AG04449 (cell line): ENCODE measurements around the gene SSTR3.

Experiments used
- CTCF ChIA-PET: fragments of 350-600 bp; formaldehyde crosslinking; extraction: SDS; loops from one replicate; lab custom pipeline; 2021; ENCODE audit warnings: antibody characterized with exemption; lab: Yijun Ruan, JAX
- POLR2A ChIA-PET: fragments of 400-600, 350-600 bp; formaldehyde crosslinking; extraction: SDS; loops from one replicate; lab custom pipeline; 2020; ENCODE audit warnings: antibody characterized with exemption, inconsistent platforms; lab: Yijun Ruan, JAX
- DNase-seq: peaks from one replicate; pipeline ENCODE4 v3.0.0-alpha.2; 2010; ENCODE audit warnings: low read depth, low spot score
- H3K4me3 ChIP-seq: 2 replicates; pipeline ENCODE4 v1.5.1; 2011; ENCODE audit warnings: low read depth, mild to moderate bottlenecking, control low read depth, low read length
- CTCF ChIP-seq: IDR thresholded peaks from one replicate; pipeline ENCODE4 v1.5.1; 2011; ENCODE audit warnings: mild to moderate bottlenecking, moderate library complexity, low read length, control low read depth, inconsistent platforms; ENCODE audit not compliant: insufficient read depth; ENCODE audit errors: missing control alignments

Gene SSTR3

GRCh38 chr22:37178350-37179125 is 33.7 kb downstream of the SSTR3 start:
- TF ChIP-seq CTCF: no peak
- ChIA-PET CTCF (interaction anchor here (1.0 to 11.4 kb wide), 6 partner anchors 8 to 20 kb away, joined by 3 to 144 read pairs (median 8); no protein-coding TSS in a partner anchor), POLR2A (no interaction called here)
- H3K4me3 ChIP-seq: no peak overlapping the region
- no peak for DNase-seq

- DNase-seq: no peak
- TF ChIP-seq CTCF: no peak
These were observed 34.5 kb downstream of the SSTR3 start for GRCh38 chr22:37177755-37178154.

GRCh38 chr22:37177221-37177620 is 35.1 kb downstream of the SSTR3 start:
- POLR2A ChIA-PET: no interaction called here
- no peak for TF ChIP-seq CTCF
- CTCF ChIA-PET: interaction anchor here (0.7 to 11.4 kb wide), 7 partner anchors 10 to 26 kb away, joined by 3 to 144 read pairs (median 5); no protein-coding TSS in a partner anchor
- no peak overlapping the region for H3K4me3 ChIP-seq
- DNase-seq: no peak

More at GRCh38 chr22:37177755-37178154, 34.5 kb downstream of the SSTR3 start:
- H3K4me3 ChIP-seq: no peak overlapping the region
- CTCF ChIA-PET: interaction anchor here (1.0 to 11.4 kb wide), 8 partner anchors 9 to 26 kb away, joined by 3 to 144 read pairs (median 6); no protein-coding TSS in a partner anchor
- POLR2A ChIA-PET: no interaction called here

GRCh38 chr22:37176464-37177061 is 35.7 kb downstream of the SSTR3 start:
- no peak for DNase-seq
- peak; percentile 14 for TF ChIP-seq CTCF
- H3K4me3 ChIP-seq: no peak overlapping the region; the same call in none of the 2 replicates
- ChIA-PET POLR2A (interaction anchor here (1.0 kb wide), 1 partner anchor 23 kb away, joined by 3 read pairs; no protein-coding TSS in a partner anchor), CTCF (interaction anchor here (0.7 to 11.4 kb wide), 8 partner anchors 10 to 25 kb away, joined by 3 to 144 read pairs (median 4); partner anchors contain the start of gene C1QTNF6)

GRCh38 chr22:37175414-37176281 is 36.6 kb downstream of the SSTR3 start:
- ChIA-PET POLR2A (interaction anchor here (1.0 kb wide), 1 partner anchor 23 kb away, joined by 3 read pairs; no protein-coding TSS in a partner anchor), CTCF (interaction anchor here (0.9 to 11.4 kb wide), 7 partner anchors 10 to 124 kb away, joined by 3 to 144 read pairs (median 7); partner anchors contain the start of genes C1QTNF6 and KCTD17)
- no peak for DNase-seq
- TF ChIP-seq CTCF: no peak
- no peak overlapping the region for H3K4me3 ChIP-seq
